ENCODE data around the gene FAT1.

Gene FAT1

DNA sequence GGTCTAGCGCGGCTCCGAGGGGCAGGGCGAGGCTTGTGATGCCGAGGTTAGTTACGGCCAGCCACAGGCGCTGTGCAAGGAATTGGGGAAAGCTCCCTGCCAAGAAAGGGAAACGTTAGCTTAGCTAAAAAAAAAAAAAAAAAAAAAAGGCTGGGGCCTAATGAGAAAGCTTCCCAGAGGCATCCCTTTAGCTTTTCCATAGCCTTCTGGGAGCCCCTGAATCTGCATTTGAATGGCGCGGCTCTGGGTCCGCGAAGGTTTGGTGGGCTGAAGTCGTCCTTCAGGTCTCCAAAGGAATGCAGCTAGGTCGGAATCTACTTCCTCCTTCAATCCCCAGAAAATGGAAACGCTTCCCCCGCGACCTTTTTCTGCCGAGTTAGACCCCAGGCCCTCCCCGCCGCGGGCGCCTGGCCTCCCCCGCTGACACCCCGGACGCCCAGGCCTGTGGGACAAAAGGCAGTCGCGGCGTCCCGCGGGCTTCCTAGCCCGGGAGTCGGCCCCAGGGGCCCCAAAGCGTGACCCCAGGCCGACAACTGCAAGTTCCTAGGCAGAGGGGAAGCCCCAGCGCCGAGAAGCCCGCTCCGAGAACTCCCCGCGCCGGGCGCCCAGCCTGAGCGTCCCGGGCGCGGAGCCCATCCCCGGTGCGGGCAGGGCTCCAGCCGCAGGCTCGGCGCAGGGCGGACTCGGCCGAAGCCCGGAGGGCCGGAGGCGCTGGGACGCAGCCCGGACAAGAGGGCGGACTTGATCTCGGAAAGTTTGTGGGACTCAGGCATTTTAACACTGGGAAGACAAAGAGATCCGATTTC, 605 bp upstream of the FAT1 start:
- DNase-seq: no peak

DNA sequence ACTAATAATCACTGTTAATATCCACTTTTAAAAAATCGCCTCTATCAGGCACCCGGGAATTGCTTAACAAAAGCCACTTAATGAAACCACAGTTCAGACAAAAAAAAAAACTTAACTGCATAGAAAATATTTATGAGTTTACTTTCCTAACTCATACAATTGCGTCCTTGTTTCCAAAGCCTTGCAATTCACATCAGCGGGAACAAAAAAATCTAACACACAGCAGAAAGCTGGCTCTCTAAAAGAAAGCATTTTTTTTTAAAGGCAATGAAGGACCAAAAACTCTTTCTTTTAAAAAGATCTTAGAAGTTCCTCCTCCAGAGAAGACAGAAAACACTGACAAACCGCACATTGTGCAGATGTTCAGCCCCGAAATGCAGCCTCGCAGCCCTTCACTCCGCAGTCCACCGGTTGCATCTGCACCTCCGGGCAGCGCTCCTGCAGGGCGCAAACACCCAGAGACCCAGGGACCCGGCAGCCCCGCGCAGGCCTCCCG, 812 bp downstream of the FAT1 start:
- DNase-seq: no peak

- no peak for DNase-seq
Measured at GRCh38 chr4:186719925-186720694, 3.5 kb downstream of the FAT1 start.

DNA sequence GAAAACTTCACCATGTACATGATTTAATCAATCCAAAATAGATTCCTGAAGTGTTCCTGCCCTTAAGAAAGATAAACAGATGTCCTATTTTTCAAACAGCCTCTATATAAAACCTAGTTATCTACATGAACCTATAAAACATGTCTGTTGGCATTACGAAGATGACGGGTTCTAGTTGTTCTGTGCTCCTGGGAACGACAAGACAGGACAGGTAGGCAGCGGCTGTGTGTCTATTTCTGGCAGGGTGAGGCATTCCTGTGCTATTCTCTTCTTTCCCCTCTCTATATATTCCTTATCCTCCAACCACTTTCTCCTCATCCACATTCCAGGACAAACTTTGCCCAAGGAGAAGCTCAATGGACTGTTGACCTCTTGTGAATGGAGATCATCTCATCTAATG, 6.1 kb downstream of the FAT1 start:
- no peak for DNase-seq

DNA sequence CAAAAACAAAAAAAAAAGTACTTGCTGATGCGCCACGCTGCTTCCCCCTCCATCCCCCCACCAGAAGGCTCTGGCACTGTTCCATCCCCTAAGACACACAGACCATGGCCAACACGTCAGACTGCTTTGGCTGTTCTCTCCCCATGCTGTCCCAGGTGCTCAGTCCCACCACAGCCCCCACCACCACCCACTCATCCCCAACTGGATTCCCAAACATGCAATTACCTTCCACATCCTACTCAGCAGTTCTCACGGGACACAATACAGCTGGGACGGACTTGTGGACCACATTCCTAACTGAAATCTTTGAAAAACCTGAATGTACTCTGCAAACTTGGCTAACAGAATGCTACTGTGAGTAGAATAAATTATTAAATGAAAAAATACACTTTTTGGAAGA, 8.6 kb downstream of the FAT1 start:
- no peak for DNase-seq

DNA sequence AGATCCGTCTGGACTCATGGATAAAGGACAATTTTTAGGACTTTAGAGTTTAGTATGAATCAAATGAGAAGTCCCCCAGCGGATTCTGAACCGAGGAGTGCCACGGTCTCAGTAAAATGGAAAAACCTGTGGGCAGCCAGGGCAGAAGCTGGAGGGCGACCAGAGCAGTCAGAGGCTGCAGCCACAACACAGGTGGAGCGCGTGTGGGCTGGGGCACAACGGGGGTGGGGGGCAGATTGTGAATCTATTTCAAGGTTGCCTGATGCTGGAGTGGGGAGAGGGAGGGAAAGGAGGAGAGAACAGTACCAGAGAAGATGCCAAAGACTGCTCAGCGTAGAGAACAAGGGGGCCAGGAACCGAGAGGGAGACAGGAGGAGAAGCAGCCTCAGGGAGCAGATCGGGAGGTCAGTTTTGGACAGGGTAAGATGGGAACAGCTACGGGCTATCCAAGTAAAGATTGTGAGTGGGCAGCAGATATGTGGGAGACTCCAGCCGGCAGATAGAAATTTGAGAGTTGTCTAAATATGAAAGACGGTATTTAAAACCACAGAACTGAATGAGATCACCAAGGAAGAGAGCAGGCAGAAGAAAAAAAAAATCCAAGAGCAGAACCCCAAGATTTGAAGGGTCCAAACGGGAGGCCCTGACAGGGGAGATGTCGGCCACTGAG, 9.5 kb downstream of the FAT1 start:
- no peak for DNase-seq

DNA sequence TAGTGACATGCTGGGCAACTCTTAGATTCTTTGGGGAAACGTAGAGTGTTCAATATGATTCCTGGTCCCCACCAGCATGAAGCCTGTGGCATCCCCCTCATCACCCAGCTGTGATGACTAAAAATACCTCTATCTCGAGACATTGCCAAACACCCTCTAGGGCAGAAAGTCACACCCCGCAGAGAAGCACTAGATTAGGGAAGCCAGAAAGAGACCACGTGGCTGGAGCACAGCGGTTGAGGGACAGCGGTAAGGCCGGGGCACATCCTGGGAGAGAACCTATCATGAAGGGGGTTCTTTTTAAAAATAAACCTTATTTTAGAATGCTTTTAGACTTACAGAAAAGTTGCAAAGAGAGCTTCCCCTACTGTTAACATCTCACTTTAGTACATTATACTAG, 11.0 kb downstream of the FAT1 start:
- no peak for DNase-seq

- no peak for DNase-seq
Measured at GRCh38 chr4:186710521-186711119, 13.0 kb downstream of the FAT1 start.

DNA sequence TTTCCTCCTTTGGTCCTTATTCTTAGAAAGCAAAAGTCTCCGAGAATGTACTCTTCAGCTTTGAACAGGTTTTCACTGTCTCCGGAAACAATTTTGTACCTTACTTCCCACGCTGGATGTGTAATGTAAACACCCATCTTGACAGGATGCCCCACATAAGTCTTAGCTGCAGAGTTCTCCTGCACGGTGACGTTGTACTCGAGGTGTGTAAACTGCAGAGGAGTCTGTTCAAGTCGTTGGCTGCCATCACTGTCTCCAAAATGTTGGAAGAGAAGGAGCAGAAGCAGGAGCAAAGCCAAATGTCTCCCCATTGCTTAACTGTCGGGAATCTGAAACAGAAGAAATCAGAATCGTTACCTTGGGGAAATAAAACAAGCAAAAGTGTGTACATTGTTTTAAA, 14.1 kb downstream of the FAT1 start:
- no peak for DNase-seq

- DNase-seq: no peak
Measured at GRCh38 chr4:186708554-186708953, 15.1 kb downstream of the FAT1 start.

- DNase-seq: no peak
Measured at GRCh38 chr4:186707996-186708395, 15.7 kb downstream of the FAT1 start.

DNA sequence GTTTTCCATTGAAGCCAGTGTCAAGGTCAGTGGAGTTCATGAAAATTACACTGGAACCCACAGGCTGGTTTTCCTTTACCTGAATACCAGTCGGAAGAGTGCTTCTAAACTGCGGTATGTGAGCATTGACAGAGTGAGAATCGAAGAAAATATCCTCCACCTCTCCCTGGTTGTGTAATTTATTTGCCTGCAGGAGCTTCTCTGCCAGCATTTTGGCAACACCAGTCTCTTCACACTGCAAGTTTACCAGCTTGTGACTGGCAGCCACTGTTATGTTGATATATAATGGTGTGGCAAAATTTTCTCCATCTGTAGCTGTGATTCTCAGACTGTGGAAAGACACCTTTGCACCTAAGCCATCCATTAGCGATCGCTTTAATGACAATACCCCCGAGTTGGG, 16.1 kb downstream of the FAT1 start:
- DNase-seq: no peak

- DNase-seq: no peak
Measured at GRCh38 chr4:186704057-186704456, 19.6 kb downstream of the FAT1 start.

DNA sequence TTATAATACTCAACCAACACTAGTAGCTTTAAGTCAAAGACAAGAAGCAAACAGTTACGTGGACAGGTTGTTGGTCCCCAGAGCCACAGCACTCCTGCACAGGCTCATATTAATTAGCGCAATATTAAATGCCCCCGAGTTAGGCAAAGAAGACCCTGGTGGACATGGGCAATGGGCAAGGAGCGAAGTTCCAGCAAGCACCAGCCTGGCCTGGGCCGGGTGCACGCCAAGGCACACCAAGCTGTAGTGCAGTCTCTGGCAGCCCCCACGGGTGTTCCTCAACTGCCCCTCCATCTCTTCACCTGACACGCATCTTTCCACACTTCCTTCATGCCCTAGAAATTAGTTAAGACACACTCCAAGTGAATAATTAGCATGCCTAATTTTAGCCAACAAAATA, 20.1 kb downstream of the FAT1 start:
- DNase-seq: no peak

DNA sequence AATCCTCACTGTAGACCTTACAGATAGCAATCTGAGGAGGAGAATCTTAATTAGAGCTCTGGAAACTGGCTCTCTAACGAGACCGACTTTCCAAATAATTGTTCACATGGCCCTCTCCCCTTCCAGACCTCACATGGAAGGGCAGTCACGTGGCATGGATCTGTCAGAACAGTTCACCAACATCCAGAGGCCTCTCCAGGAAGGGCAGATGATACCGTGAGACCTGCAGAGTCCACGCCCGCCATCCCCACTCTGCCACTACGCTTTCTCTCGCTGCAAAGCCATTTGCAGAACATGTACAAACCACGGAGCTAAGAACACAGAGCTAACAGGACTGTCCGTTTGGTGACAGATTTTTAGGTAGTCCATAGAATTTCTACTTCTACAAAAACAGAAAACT, 20.7 kb downstream of the FAT1 start:
- no peak for DNase-seq

- no peak for DNase-seq
Measured at GRCh38 chr4:186702297-186702696, 21.4 kb downstream of the FAT1 start.

- no peak for DNase-seq
Measured at GRCh38 chr4:186701788-186702187, 21.9 kb downstream of the FAT1 start.

GRCh38 chr4:186701273-186701672, 22.4 kb downstream of the FAT1 start:
- DNase-seq: no peak

GRCh38 chr4:186700746-186701145, 22.9 kb downstream of the FAT1 start:
- no peak for DNase-seq

DNA sequence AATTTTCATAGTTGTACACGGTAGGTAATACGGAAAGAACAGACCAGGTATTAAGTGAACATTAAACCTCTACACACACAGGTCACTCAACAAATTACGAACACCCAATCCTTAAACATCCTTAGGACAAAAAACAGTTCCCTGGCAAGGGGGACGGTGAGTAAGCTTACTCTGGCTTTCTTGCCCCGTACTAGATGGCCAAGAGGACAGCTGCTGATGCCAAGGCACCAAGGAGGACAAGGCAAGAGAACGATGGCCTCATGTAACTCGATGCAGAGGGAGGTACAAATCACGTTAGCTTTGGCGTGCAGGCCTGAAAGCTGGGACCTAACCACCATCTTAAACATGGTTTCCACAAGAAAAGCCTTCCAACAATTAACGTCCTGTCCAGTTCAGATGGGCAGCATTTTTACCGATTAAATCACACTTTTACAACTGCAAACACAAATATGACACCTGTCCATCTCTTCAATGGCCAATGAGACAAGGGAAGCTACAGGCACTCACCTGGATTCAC, 23.7 kb downstream of the FAT1 start:
- no peak for DNase-seq

- no peak for DNase-seq
Measured at GRCh38 chr4:186699298-186699697, 24.4 kb downstream of the FAT1 start.

- DNase-seq: no peak
Measured at GRCh38 chr4:186698525-186698924, 25.1 kb downstream of the FAT1 start.

GRCh38 chr4:186698028-186698427, 25.6 kb downstream of the FAT1 start:
- DNase-seq: no peak
